ENCODE data around the gene BDH1.
"Not testable (repeated sequence)": the region's sequence is repeated elsewhere in the genome, so short reads cannot be mapped to it uniquely, and the experiment has no call there.

Gene BDH1

DNA sequence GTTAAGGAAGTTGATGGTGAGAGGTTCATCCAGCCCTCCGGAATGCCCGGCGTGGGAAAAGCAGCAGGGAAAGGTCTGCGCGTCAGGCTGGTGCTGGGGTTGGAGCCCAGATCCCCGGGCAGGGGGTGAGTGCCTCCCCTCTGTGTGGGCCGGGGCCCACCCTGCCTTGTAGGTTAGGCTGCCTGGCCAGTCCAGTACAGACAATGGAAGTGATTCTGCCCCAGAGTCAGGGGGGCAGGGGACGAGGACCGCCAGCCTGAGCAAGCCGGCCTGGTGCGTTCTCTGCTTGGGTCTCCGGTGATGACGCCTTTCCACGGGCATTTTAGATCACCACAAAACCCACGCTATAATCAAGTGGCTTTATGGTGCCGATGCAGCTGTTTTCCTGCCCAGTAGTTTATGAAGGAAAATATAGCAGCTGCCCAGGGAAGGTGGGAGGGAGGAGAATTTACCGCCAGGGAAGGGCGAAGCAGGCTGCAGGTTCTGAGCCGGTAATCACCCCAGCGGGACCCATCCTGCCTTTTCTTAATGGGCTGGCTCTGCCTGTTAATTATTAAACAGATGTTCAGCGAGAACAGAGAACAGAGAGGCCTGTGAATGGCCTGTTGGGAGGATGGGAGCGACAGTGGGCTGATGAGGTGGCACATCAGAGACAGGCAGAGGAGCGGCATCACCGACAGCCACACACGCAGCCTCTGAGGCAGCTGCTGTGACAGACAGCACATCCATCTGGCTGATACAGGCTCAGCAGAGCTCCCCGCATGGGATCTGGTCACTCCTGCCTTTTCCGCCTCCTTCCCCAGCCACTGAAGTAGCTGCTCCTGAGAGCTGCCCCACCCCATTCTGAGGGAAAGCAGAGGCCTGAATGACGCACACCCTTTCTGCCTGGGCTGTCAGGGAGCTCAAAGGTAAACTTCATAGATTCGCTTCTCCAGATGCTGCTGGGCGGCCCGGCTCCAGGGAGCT is 35.2 kb downstream of the BDH1 start:
- DNase-seq = peak; percentile 85

DNA sequence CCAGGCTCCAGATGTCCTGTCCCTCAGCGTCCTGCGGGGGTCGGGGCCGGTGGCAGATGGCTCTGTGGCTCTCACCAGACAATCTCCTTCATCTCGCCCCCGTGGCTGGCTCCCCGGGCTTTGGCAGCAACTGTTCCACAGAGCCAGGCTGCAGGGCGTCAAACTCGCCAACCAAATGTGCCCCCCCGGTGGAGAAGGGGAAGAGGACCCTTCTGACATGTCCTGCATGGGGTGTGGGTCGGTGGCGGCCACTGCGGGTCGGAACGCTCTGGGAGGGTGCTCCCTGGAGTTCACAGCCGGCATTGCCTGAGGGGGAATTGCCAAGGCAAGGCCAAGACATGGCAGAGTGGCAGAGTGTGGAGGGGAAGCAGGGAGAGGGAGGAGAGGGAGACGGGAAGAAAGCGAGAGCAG is 36.0 kb downstream of the BDH1 start:
- no peak for DNase-seq

DNA sequence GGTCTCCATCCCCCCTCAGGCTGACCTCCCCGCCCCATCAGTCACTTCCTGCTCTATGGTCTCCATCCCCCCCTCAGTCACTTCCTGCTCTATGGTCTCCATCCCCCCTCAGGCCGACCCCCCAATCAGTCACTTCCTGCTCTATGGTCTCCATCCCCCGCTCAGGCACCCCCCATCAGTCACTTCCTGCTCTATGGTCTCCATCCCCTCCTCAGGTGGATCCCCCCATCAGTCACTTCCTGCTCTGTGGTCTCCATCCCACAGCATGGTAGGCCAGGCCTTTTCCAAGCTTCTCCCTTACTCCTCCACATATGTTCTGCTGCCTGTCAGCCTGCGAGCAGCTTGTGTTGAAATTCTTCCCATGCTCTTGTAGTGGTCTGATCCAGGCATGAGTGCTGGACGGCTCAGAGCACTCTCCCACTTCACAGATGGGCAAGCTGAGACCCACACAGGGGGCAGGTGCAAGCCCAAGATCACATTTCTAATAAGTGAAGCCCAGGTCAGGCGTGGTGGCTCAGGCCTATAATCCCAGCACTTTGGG is 36.8 kb downstream of the BDH1 start:
- DNase-seq = no peak

DNA sequence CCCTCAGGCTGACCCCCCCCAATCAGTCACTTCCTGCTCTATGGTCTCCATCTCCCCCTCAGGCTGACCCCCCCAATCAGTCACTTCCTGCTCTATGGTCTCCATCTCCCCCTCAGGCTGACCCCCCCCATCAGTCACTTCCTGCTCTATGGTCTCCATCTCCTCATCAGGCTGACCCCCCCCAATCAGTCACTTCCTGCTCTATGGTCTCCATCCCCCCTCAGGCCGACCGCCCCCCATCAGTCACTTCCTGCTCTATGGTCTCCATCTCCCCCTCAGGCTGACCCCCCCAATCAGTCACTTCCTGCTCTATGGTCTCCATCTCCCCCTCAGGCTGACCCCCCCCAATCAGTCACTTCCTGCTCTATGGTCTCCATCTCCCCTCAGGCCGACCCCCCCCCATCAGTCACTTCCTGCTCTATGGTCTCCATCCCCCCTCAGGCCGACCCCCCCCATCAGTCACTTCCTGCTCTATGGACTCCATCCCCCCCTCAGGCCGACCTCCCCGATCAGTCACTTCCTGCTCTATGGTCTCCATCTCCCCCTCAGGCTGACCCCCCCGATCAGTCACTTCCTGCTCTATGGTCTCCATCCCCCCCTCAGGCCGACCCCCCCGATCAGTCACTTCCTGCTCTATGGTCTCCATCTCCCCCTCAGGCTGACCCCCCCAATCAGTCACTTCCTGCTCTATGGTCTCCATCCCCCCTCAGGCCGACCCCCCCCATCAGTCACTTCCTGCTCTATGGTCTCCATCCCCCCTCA is 37.7 kb downstream of the BDH1 start:
- not testable (repeated sequence) for DNase-seq

DNA sequence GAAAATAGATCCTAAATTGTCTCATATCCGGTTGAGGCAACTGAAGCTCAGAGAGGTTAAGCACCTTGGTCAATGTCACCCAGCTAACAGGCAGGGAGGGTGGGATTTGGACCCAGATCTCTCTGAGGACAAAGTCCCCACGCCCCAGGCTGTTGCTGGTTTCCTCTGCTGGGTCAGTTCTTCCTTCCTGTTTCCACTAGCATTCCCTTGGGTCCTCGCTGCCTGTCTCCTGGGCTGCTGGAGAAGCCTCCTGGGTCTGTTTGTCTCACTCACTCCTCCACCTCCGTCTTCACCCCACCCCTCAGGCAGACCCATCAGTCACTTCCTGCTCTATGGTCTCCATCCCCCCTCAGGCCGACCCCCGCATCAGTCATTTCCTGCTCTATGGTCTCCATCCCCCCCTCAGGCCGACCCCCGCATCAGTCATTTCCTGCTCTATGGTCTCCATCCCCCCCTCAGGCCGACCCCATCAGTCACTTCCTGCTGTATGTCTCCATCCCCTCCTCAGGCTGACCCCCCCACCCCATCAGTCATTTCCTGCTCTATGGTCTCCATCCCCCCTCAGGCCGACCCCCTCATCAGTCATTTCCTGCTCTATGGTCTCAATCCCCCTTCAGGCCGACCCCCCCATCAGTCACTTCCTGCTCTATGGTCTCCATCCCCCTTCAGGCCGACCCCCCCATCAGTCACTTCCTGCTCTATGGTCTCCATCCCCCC is 38.7 kb downstream of the BDH1 start:
- DNase-seq = not testable (repeated sequence)

GRCh38 chr3:197516517-197516889 is 39.3 kb downstream of the BDH1 start:
- DNase-seq = peak; percentile 62

DNA sequence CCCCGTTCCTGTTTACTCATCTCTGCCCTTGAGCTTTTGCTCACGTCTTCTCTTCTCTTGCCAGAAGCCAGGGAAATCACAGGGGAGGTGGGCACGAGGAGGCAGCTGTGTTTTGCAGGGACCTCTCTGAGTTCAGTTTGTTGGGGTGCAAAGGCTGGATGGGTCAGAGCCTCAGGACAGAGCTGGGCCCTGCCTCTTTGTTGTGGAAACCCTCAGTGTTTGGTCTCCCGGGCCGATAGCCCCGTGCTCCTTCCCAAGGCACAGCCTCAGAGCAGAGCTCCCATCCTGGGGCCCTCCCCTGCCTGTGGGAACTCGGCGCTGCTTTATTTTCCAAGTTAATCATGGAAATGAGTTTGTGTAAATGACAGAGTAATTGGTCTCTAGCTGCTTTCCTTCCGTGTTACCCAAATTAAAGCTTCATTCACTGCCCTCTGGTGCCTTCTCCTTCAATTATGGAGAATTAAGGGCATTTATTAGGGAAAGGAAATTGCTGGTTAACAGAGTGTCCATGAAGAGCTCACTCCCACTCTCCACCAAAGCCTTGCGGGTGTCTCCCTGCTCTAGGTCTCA is 40.9 kb downstream of the BDH1 start:
- DNase-seq = no peak

GRCh38 chr3:197513953-197514785 is 41.6 kb downstream of the BDH1 start:
- no peak for DNase-seq

DNA sequence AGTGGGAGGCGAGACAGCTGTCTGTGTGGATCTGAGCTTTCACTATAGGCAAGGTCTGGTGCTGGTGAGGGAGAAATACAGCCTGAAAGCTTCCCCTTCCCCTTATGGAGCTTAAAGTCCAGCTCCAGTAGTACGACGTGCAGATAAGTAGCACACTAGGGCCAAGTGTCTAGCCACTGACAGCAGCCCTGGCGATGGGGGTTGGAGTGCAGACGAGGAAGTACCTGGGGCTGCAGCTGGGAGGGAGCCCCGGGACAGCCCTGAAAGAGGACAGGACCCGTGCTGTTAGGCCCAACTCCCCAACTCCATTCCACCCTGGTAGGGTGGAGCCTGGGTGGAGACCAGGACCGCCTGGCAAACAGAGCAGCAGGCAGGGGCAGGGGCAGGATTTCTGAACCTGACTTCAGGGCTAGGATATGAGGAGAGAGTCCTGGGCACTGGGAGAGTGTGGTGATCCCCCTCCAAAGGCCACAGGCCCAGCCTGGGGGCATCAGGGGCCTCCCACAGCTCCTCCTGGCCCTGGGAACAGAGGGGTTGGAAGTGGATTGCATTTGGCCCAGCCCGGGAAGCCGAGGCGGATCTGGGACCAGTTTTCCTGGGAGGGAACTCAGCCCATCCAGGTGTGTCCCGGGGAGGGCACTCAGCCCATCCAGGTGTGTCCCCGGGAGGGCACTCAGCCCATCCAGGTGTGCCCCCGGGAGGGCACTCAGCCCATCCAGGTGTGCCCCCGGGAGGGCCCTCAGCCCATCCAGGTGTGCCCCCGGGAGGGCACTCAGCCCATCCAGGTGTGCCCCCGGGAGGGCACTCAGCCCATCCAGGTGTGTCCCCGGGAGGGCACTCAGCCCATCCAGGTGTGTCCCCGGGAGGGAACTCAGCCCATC is 42.8 kb downstream of the BDH1 start:
- no peak for DNase-seq

DNA sequence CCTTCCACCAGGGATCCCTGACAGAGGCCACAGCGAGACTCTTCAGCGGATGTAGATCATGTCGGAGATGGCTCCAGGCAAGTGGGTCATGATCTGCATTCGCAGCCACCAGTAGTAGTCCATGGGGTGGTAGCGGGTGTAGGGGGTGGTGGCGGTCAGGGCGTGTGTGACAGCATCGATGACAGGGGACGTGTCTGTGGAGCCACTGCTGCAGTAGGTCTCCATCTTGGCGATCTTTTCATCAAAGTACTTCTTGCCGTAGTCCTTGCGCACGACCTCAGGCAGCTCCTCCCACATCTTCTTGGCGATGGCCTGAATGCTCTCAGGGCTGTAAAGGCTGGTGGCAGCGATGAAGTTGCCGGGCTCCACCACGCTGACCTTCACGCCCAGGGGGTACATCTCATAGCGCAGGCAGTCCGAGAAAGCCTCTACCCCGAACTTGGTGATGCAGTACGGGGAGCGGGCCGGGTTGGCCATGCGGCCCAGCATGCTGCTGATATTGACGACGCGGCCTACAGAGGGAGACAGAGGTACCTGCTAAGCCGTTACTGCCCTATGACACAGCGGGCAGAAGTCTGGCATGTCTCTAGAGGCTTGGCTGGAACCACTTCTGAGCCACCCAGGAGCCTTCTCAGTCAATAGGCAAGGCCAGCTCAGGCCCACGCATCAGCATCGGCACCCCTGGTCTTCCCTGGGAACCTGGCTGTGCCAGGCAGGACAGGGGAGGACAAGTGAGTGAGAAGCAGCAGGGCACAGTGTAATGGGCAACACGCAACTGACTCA is 43.7 kb downstream of the BDH1 start:
- DNase-seq = no peak

- DNase-seq = no peak
Observed at GRCh38 chr3:197511130-197511529, 44.6 kb downstream of the BDH1 start.

DNA sequence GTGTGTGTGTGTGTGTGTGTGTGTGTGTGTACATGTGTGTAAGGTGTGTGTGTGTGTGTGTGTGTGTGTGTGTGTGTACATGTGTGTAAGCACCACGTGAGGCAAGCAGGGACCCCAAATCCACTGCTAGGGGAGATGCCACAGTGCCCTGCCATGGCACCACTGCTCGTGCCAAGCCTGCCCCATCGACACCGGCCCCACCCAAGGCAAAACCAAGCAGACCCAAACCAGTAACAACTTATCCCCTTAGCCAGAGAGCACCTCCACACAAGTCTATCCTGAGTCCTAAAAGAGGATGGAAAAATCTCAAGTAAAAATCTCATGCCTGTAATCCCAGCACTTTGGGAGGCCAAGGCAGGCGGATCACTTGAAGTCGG is 45.1 kb downstream of the BDH1 start:
- DNase-seq = no peak

GRCh38 chr3:197508924-197509775 is 46.6 kb downstream of the BDH1 start:
- no peak for DNase-seq

DNA sequence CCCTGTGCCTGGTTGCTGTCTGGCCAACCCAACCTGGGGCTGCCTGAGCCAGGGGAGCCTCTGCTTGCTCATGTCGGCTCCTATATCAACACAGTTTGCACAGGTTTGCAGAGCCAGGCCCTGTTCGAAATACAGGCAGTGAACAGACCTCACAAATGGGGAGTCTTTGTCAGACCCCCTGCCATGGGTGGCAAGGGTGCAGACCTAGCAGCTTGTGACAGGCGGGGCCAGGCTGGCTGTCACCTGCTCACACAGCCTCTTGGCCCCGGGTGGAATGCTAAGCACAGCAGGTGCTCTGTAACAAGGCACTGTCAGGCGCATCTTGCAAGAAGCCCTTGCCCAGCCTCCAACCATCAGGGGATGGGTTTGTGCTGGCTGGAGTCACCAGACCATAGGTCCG is 47.3 kb downstream of the BDH1 start:
- DNase-seq = no peak

GRCh38 chr3:197508051-197508451 is 47.7 kb downstream of the BDH1 start:
- peak; percentile 8 for DNase-seq

- DNase-seq = no peak
Observed at GRCh38 chr3:197507541-197507940, 48.2 kb downstream of the BDH1 start.

DNA sequence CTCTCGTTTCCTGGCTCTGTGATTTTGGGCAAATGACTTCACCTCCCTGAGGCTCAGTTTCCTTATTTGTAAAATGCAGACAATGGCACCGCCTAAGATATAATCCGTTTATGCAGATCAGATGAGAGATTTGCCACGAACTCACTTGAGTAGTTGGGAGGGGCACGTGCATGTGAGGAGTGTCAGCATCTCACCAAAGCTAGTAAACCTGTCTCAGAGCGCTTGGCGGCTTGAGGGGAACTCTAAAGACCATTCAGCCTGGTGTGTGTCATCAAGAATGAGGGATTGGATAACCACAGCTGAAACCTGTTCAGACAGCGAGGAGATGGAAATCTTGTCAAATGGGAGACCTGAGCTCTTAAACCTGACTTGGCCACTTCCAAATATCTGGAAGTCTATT is 48.7 kb downstream of the BDH1 start:
- DNase-seq = no peak

- no peak for DNase-seq
Observed at GRCh38 chr3:197505796-197506548, 49.8 kb downstream of the BDH1 start.
